DND-41 (cell line): ENCODE results near the gene ATP9A.

ENCODE experiments used
- ATAC-seq: fragments of 200-7000 bp; cut with Tn5 transposase; 3 replicates; pipeline ENCODE4 v1.9.1; 2021; ENCODE audit warnings: low read depth; ENCODE audit not compliant: insufficient read depth
- DNase-seq: peaks from one replicate; pipeline ENCODE4 v3.0.0-alpha.2; 2020
- H2AFZ ChIP-seq: 2 replicates; pipeline ENCODE4 v1.6.0; 2012; ENCODE audit warnings: low read depth, low read length
- H3K27ac ChIP-seq: 2 replicates; pipeline ENCODE4 v1.5.1; 2012; ENCODE audit warnings: low read length, inconsistent platforms
- H3K27me3 ChIP-seq: fragments of 200-600 bp; sonication (generic); 2 replicates; pipeline ENCODE4 v1.6.0; 2012; ENCODE audit warnings: low read length, mild to moderate bottlenecking, inconsistent platforms; ENCODE audit not compliant: insufficient read depth, poor library complexity
- H3K36me3 ChIP-seq: 2 replicates; pipeline ENCODE4 v1.5.1; 2012; ENCODE audit warnings: low read length, inconsistent platforms; ENCODE audit not compliant: insufficient read depth
- H3K4me1 ChIP-seq: 2 replicates; pipeline ENCODE4 v1.5.1; 2012; ENCODE audit warnings: mild to moderate bottlenecking, low read length; ENCODE audit not compliant: insufficient read depth
- H3K4me2 ChIP-seq: 2 replicates; pipeline ENCODE4 v1.6.0; 2012; ENCODE audit warnings: mild to moderate bottlenecking, moderate library complexity, low read length, inconsistent platforms; ENCODE audit not compliant: insufficient read depth
- H3K4me3 ChIP-seq, 2 experiments: fragments of 200-600 bp in 1 of 2; shearing (Covaris generic) in 1 of 2; 2 replicates each; pipeline ENCODE4 v1.5.1; 2012 to 2016; ENCODE audit warnings: inconsistent platforms in 2 of 2, low read length in 2 of 2, mild to moderate bottlenecking in 2 of 2, low read depth in 1 of 2, moderate library complexity in 1 of 2
- H3K79me2 ChIP-seq: 2 replicates; pipeline ENCODE4 v1.6.0; 2012; ENCODE audit warnings: low read length, inconsistent platforms; ENCODE audit not compliant: insufficient read depth
- H3K9ac ChIP-seq: 2 replicates; pipeline ENCODE4 v1.6.0; 2012; ENCODE audit warnings: low read depth, mild to moderate bottlenecking, inconsistent platforms, low read length, moderate library complexity
- H3K9me3 ChIP-seq: 2 replicates; pipeline ENCODE4 v1.5.1; 2012; ENCODE audit warnings: low read length, moderate library complexity, mild to moderate bottlenecking, inconsistent platforms; ENCODE audit not compliant: insufficient read depth, severe bottlenecking
- H4K20me1 ChIP-seq: 2 replicates; pipeline ENCODE4 v1.6.0; 2012; ENCODE audit warnings: low read length; ENCODE audit not compliant: insufficient read depth
- CTCF ChIP-seq: IDR thresholded peaks from 2 replicates; pipeline ENCODE4 v1.5.1; 2012; ENCODE audit warnings: borderline replicate concordance, low read length, moderate library complexity, mild to moderate bottlenecking; ENCODE audit not compliant: poor library complexity, severe bottlenecking; ENCODE audit errors: extremely low read depth
- EZH2 ChIP-seq: IDR thresholded peaks from 3 replicates; pipeline ENCODE4 v1.6.1; 2012; ENCODE audit warnings: borderline replicate concordance, low read depth, mild to moderate bottlenecking, moderate library complexity, low read length, inconsistent platforms; ENCODE audit not compliant: severe bottlenecking

The ATP9A gene

GRCh38 chr20:51631011-51631950, 136.9 kb downstream of the ATP9A start:
- no peaks in the 10 kb centered on the region for H3K36me3 ChIP-seq
- ATAC-seq: no peak
- no peak overlapping the region for H3K27ac ChIP-seq
- peaks cover 12% of the 10 kb centered on the region for H3K27me3 ChIP-seq
- H3K9ac ChIP-seq: no peak overlapping the region
- no peak overlapping the region for H3K4me3 ChIP-seq
- H3K4me1 ChIP-seq: no peaks in the 10 kb centered on the region
- TF ChIP-seq CTCF (no peak), EZH2 (no peak)
- peaks cover 3% of the 10 kb centered on the region; the same call in 1 of the 2 replicates for H4K20me1 ChIP-seq
- H3K9me3 ChIP-seq: no peaks in the 10 kb centered on the region
- no peaks in the 10 kb centered on the region for H3K79me2 ChIP-seq
- no peak overlapping the region for H3K4me2 ChIP-seq
- DNase-seq: no peak
- no peak overlapping the region for H2AFZ ChIP-seq

- Histone ChIP-seq H3K27me3 (peaks cover 12% of the 10 kb centered on the region), H3K4me1 (no peaks in the 10 kb centered on the region), H3K79me2 (no peaks in the 10 kb centered on the region), H4K20me1 (peaks cover 3% of the 10 kb centered on the region), H2AFZ (no peak overlapping the region), H3K27ac (no peak overlapping the region), H3K36me3 (no peaks in the 10 kb centered on the region), H3K4me3 (no peak overlapping the region), H3K9me3 (no peaks in the 10 kb centered on the region), H3K4me2 (no peak overlapping the region), H3K9ac (no peak overlapping the region)
- ATAC-seq (no peak), DNase-seq (no peak)
- TF ChIP-seq EZH2 (no peak), CTCF (no peak)
Measured at GRCh38 chr20:51629399-51630058, 138.7 kb downstream of the ATP9A start.

GRCh38 chr20:51628533-51629398, 139.4 kb downstream of the ATP9A start:
- ATAC-seq: no peak
- TF ChIP-seq CTCF: no peak

More at GRCh38 chr20:51628533-51629398, 139.4 kb downstream of the ATP9A start:
- no peak for DNase-seq
- H4K20me1 ChIP-seq: no peaks in the 10 kb centered on the region; the same call in 1 of the 2 replicates
- no peaks in the 10 kb centered on the region for H3K9me3 ChIP-seq
- no peak overlapping the region for H3K4me3 ChIP-seq
- H3K4me1 ChIP-seq: no peaks in the 10 kb centered on the region
- no peak overlapping the region for H3K4me2 ChIP-seq
- no peaks in the 10 kb centered on the region for H3K36me3 ChIP-seq
- no peak overlapping the region for H3K9ac ChIP-seq
- peaks cover 12% of the 10 kb centered on the region for H3K27me3 ChIP-seq
- no peak overlapping the region for H2AFZ ChIP-seq
- H3K27ac ChIP-seq: no peak overlapping the region
- no peaks in the 10 kb centered on the region for H3K79me2 ChIP-seq
